ENCODE measurements around the gene CSNK1D.

The CSNK1D gene

GRCh38 chr17:82320956-82321927, 47.7 kb upstream of the CSNK1D start:
- H3K4me1 ChIP-seq (ENCODE audit: insufficient read depth, low read length, poor library complexity, severe bottlenecking): peaks cover 22% of the 10 kb centered on the region
- H3K4me2 ChIP-seq (ENCODE audit: low read depth, low read length, poor library complexity, severe bottlenecking): peak overlapping the region; percentile 50
- H3K36me3 ChIP-seq (ENCODE audit: insufficient read depth, low read length): no peaks in the 10 kb centered on the region
- 0 out of 2 replicates have a peak overlapping the region, but pooled peaks have one; percentile 63 for H2AFZ ChIP-seq (ENCODE audit: low read length)
- no peaks in the 10 kb centered on the region for H3K27me3 ChIP-seq (ENCODE audit: insufficient read depth, low read length, poor library complexity, severe bottlenecking)
- H3K9me3 ChIP-seq (ENCODE audit: insufficient read depth, low read depth, low read length): no peaks in the 10 kb centered on the region
- H4K20me1 ChIP-seq (ENCODE audit: insufficient read depth, low read length, poor library complexity, severe bottlenecking): no peaks in the 10 kb centered on the region
- H3K79me2 ChIP-seq (ENCODE audit: insufficient read depth, low read length): peaks cover 16% of the 10 kb centered on the region
- TF ChIP-seq, protein P1, sequence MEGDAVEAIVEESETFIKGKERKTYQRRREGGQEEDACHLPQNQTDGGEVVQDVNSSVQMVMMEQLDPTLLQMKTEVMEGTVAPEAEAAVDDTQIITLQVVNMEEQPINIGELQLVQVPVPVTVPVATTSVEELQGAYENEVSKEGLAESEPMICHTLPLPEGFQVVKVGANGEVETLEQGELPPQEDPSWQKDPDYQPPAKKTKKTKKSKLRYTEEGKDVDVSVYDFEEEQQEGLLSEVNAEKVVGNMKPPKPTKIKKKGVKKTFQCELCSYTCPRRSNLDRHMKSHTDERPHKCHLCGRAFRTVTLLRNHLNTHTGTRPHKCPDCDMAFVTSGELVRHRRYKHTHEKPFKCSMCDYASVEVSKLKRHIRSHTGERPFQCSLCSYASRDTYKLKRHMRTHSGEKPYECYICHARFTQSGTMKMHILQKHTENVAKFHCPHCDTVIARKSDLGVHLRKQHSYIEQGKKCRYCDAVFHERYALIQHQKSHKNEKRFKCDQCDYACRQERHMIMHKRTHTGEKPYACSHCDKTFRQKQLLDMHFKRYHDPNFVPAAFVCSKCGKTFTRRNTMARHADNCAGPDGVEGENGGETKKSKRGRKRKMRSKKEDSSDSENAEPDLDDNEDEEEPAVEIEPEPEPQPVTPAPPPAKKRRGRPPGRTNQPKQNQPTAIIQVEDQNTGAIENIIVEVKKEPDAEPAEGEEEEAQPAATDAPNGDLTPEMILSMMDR (conservative IDR thresholded peaks at IDR 0.05; ENCODE audit: low read length): peak; percentile 81
- TF ChIP-seq EZH2phosphoT487 (IDR thresholded peaks at IDR 0.05; ENCODE audit: borderline replicate concordance): no peak
- H3F3A ChIP-seq (ENCODE audit: low read depth): 0 out of 2 replicates have a peak, but pooled peaks cover 5% of the 10 kb centered on the region
- no peaks in the 10 kb centered on the region for H3K9me2 ChIP-seq (replicated peaks; ENCODE audit: low read depth, low read length)
- peak overlapping the region; percentile 50 for H3K4me3 ChIP-seq (ENCODE audit: low read length, poor library complexity, severe bottlenecking)
- peak overlapping the region; percentile 6 for H3K9ac ChIP-seq (ENCODE audit: low read depth, low read length, poor library complexity, severe bottlenecking)

DNA sequence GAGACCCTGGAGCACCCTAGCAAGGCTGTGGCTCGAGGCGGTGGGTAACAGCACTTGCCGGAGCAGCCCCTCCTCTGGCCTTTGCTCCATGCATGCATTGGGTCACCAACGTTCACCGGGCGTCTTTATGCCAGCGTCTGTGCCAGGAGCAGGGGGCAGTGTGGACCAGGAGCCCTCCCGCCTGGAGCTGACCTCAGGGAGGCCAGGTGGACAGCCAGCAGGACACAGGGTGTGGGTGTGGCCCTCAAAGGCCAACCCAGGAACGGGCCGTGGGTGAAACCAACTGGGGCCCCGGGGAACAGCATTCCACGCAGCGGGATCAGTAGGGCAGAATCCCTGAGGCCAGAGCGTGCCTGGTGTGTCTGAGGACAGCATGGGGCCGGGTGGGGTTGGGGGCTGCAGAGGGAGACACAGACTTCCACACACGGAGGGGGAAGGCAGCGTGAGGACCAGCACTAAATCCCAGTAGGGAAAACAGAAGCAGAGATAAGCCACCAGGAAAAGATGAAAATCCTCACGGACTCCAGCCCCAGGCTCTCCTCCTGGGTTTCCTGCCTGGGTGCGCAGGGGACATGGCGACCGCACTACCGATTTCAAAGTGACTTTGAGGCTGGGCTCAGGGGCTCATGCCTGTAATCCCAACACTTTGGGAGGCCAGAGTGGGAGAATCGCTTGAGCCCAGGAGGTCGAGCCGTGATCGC, 46.8 kb upstream of the CSNK1D start:
- Histone ChIP-seq H3K79me2 (ENCODE audit: insufficient read depth, low read length) (peaks cover 26% of the 10 kb centered on the region), H4K20me1 (ENCODE audit: insufficient read depth, low read length, poor library complexity, severe bottlenecking) (no peaks in the 10 kb centered on the region), H3K36me3 (ENCODE audit: insufficient read depth, low read length) (no peaks in the 10 kb centered on the region), H3K4me3 (ENCODE audit: low read length, poor library complexity, severe bottlenecking) (no peak overlapping the region), H3K9me3 (ENCODE audit: insufficient read depth, low read depth, low read length) (no peaks in the 10 kb centered on the region), H3F3A (ENCODE audit: low read depth) (0 out of 2 replicates have a peak, but pooled peaks cover 5% of the 10 kb centered on the region), H3K4me1 (ENCODE audit: insufficient read depth, low read length, poor library complexity, severe bottlenecking) (peaks cover 27% of the 10 kb centered on the region), H2AFZ (ENCODE audit: low read length) (no peak overlapping the region), H3K4me2 (ENCODE audit: low read depth, low read length, poor library complexity, severe bottlenecking) (no peak overlapping the region), H3K9me2 (replicated peaks; ENCODE audit: low read depth, low read length) (no peaks in the 10 kb centered on the region), H3K27me3 (ENCODE audit: insufficient read depth, low read length, poor library complexity, severe bottlenecking) (no peaks in the 10 kb centered on the region), H3K9ac (ENCODE audit: low read depth, low read length, poor library complexity, severe bottlenecking) (no peak overlapping the region)
- no peak for TF ChIP-seq EZH2phosphoT487 (IDR thresholded peaks at IDR 0.05; ENCODE audit: borderline replicate concordance)

DNA sequence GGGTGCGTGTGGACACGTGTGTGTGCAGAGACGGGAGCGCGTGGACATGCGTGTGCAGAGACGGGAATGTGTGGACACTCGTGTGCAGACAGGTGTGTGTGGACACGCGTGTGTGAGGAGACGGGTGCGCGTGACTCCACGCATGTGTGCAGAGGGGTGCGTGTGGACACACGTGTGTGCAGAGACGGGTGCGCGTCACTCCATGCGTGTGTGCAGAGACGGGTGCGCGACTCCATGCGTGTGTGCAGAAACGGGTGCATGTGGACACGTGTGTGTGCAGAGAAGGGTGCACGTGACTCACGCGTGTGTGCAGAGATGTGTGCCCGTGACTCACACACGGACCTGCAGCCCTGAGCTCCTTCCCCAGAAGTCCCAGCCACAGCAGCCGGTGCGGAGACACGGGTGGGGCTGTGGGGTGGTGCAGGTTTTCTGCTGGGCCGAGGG, 46.1 kb upstream of the CSNK1D start:
- H3K27me3 ChIP-seq (ENCODE audit: insufficient read depth, low read length, poor library complexity, severe bottlenecking): no peaks in the 10 kb centered on the region
- no peak overlapping the region for H3K4me2 ChIP-seq (ENCODE audit: low read depth, low read length, poor library complexity, severe bottlenecking)
- no peaks in the 10 kb centered on the region for H4K20me1 ChIP-seq (ENCODE audit: insufficient read depth, low read length, poor library complexity, severe bottlenecking)
- H3K79me2 ChIP-seq (ENCODE audit: insufficient read depth, low read length): peaks cover 31% of the 10 kb centered on the region
- no peak overlapping the region for H2AFZ ChIP-seq (ENCODE audit: low read length)
- no peaks in the 10 kb centered on the region for H3K9me2 ChIP-seq (replicated peaks; ENCODE audit: low read depth, low read length)
- H3K36me3 ChIP-seq (ENCODE audit: insufficient read depth, low read length): no peaks in the 10 kb centered on the region
- TF ChIP-seq, protein P1 (conservative IDR thresholded peaks at IDR 0.05; ENCODE audit: low read length): no peak
- TF ChIP-seq EZH2phosphoT487 (IDR thresholded peaks at IDR 0.05; ENCODE audit: borderline replicate concordance): no peak
- no peak overlapping the region for H3K4me3 ChIP-seq (ENCODE audit: low read length, poor library complexity, severe bottlenecking)
- H3K9ac ChIP-seq (ENCODE audit: low read depth, low read length, poor library complexity, severe bottlenecking): no peak overlapping the region
- no peaks in the 10 kb centered on the region for H3K9me3 ChIP-seq (ENCODE audit: insufficient read depth, low read depth, low read length)
- peaks cover 28% of the 10 kb centered on the region for H3K4me1 ChIP-seq (ENCODE audit: insufficient read depth, low read length, poor library complexity, severe bottlenecking)
- H3F3A ChIP-seq (ENCODE audit: low read depth): 0 out of 2 replicates have a peak, but pooled peaks cover 5% of the 10 kb centered on the region
